HCT116 (cell line): ENCODE data around the gene SIL1. TPM values are rescaled to one million over a fixed set of nuclear protein-coding genes. Genes with fewer than 3 reads are reported as not detected.

Source experiments
- ATAC-seq: fragments of 200-7000 bp; cut with Tn5 transposase; 2 replicates; pipeline ENCODE4 v1.9.1; 2020; ENCODE audit warnings: mild to moderate bottlenecking, moderate library complexity
- BruUV-seq: library from RNA; stranded (reverse); fragments of 400-500 nt; replicated peaks from 2 replicates; lab custom pipeline; 2021; lab: Mats Ljungman, UMichigan
- CTCF ChIA-PET: fragments of 300-600 bp; sonication (Branson Sonifier 250); formaldehyde crosslinking; loops from one replicate; lab custom pipeline; 2021; ENCODE audit warnings: antibody characterized with exemption; lab: Charles Lee
- POLR2A ChIA-PET: fragments of 300-600, 350-600 bp; sonication (Branson Sonifier 250); formaldehyde crosslinking; loops from one replicate; lab custom pipeline; 2021; ENCODE audit warnings: antibody characterized with exemption; lab: Charles Lee
- RAD21 ChIA-PET, 2 experiments: fragments of 300-600 bp; sonication (Branson Sonifier 250); formaldehyde crosslinking; loops; one replicate each; lab custom pipeline; 2023; ENCODE audit warnings: low total read pairs in 2 of 2; ENCODE audit not compliant: uncharacterized antibody in 2 of 2, unreplicated experiment in 2 of 2, low non-redundant PET in 1 of 2; lab: Charles Lee
- DNase-seq: peaks from one replicate; pipeline ENCODE4 v3.0.0-alpha.2; 2010; ENCODE audit warnings: low read depth, low spot score
- H2AFZ ChIP-seq: fragments of 200-600 bp; shearing (Covaris generic), sonication (generic); 2 replicates; pipeline ENCODE4 v1.6.1; 2017; ENCODE audit warnings: low read depth, mixed run types, mixed read lengths, antibody characterized with exemption, low read length; ENCODE audit not compliant: poor library complexity, severe bottlenecking
- H3K27ac ChIP-seq: 2 replicates; pipeline ENCODE4 v1.5.1; 2012; ENCODE audit warnings: low read depth, low read length
- H3K27me3 ChIP-seq: fragments of 200-600 bp; sonication (generic); 2 replicates; pipeline ENCODE4 v1.6.1; 2016; ENCODE audit warnings: mixed run types, low read length, mixed read lengths; ENCODE audit not compliant: insufficient read depth
- H3K36me3 ChIP-seq, 2 experiments: fragments of 200-500 bp in 1 of 2; fragments of 200-600 bp in 1 of 2; sonication (Bioruptor generic) in 1 of 2; sonication (generic) in 1 of 2; 2 replicates each; pipeline versions ENCODE4 v1.5.1 to v1.6.1; 2014 to 2016; ENCODE audit warnings: low read length in 2 of 2, inconsistent platforms in 1 of 2, mixed read lengths in 1 of 2, mixed run types in 1 of 2; ENCODE audit not compliant: insufficient read depth in 2 of 2, control insufficient read depth in 1 of 2
- H3K4me1 ChIP-seq, 2 experiments: fragments of 200-600 bp in 1 of 2; sonication (generic) in 1 of 2; 2 replicates each; pipeline versions ENCODE4 v1.5.1 to v1.6.1; 2012 to 2017; ENCODE audit warnings: low read length in 2 of 2, inconsistent platforms in 1 of 2, mild to moderate bottlenecking in 1 of 2, mixed read lengths in 1 of 2, mixed run types in 1 of 2, moderate library complexity in 1 of 2; ENCODE audit not compliant: insufficient read depth in 2 of 2, control insufficient read depth in 1 of 2
- H3K4me2 ChIP-seq: fragments of 200-600 bp; sonication (generic); 2 replicates; pipeline ENCODE4 v1.6.1; 2017; ENCODE audit warnings: mixed run types, low read length, mixed read lengths
- H3K4me3 ChIP-seq, 2 experiments: fragments of 200-600 bp in 1 of 2; sonication (generic) in 1 of 2; replicated peaks in 1 of 2; 2 replicates each; pipeline ENCODE4 v1.5.1; 2011 to 2016; ENCODE audit warnings: low read length in 2 of 2, control low read depth in 1 of 2, low read depth in 1 of 2, mild to moderate bottlenecking in 1 of 2, mixed read lengths in 1 of 2, mixed run types in 1 of 2
- H3K79me2 ChIP-seq: fragments of 200-600 bp; sonication (generic); 2 replicates; pipeline ENCODE4 v1.6.1; 2017; ENCODE audit warnings: mild to moderate bottlenecking, mixed run types, low read length, moderate library complexity, mixed read lengths; ENCODE audit not compliant: insufficient read depth
- H3K9ac ChIP-seq: fragments of 200-600 bp; sonication (generic); 2 replicates; pipeline ENCODE4 v1.6.1; 2016; ENCODE audit warnings: low read length, mixed read lengths
- H3K9me2 ChIP-seq: fragments of 200-600 bp; sonication (generic), shearing (Covaris generic); 2 replicates; pipeline ENCODE4 v1.6.1; 2017; ENCODE audit warnings: mixed run types, mild to moderate bottlenecking, moderate library complexity; ENCODE audit not compliant: insufficient read depth
- H3K9me3 ChIP-seq, 2 experiments: fragments of 200-500 bp in 1 of 2; fragments of 200-600 bp in 1 of 2; sonication (Bioruptor generic) in 1 of 2; sonication (generic) in 1 of 2; 2 replicates each; pipeline ENCODE4 v1.6.1; 2014 to 2017; ENCODE audit warnings: low read length in 2 of 2, mixed read lengths in 2 of 2, inconsistent platforms in 1 of 2, low read depth in 1 of 2, mild to moderate bottlenecking in 1 of 2, mixed run types in 1 of 2, moderate library complexity in 1 of 2; ENCODE audit not compliant: control insufficient read depth in 1 of 2, insufficient read depth in 1 of 2
- H4K20me1 ChIP-seq: fragments of 200-600 bp; sonication (generic), shearing (Covaris generic); 2 replicates; pipeline ENCODE4 v1.6.1; 2017; ENCODE audit warnings: mixed run types, mild to moderate bottlenecking, moderate library complexity; ENCODE audit not compliant: insufficient read depth
- CBX3 ChIP-seq: IDR thresholded peaks from 2 replicates; pipeline ENCODE4 v1.6.1; 2012; ENCODE audit warnings: low read depth
- EGR1 ChIP-seq: IDR thresholded peaks from 2 replicates; pipeline ENCODE4 v1.6.1; 2012; ENCODE audit warnings: low read depth
- EZH2 ChIP-seq: fragments of 200-600 bp; sonication (generic); IDR thresholded peaks from 2 replicates; pipeline ENCODE4 v1.6.1; 2017; ENCODE audit warnings: antibody characterized with exemption, mixed run types
- POLR2A ChIP-seq: IDR thresholded peaks from 2 replicates; pipeline ENCODE4 v1.7.0; 2011; ENCODE audit warnings: borderline replicate concordance; ENCODE audit not compliant: insufficient read depth, insufficient read length; ENCODE audit errors: extremely low read depth
- SP1 ChIP-seq: IDR thresholded peaks from 2 replicates; pipeline ENCODE4 v1.6.1; 2012; ENCODE audit warnings: low read depth
- SRF ChIP-seq: IDR thresholded peaks from 2 replicates; pipeline ENCODE4 v1.6.1; 2012; ENCODE audit warnings: low read depth
- TCF7L2 ChIP-seq: IDR thresholded peaks from 2 replicates; pipeline ENCODE4 v1.7.0; 2011; ENCODE audit warnings: borderline replicate concordance, inconsistent platforms; ENCODE audit not compliant: insufficient read depth, insufficient read length; ENCODE audit errors: extremely low read depth
- intact Hi-C: fragments of 100-400 bp; cut with micrococcal nuclease; formaldehyde crosslinking; loops from 2 replicates; pipeline ENCODE4 v1.10.0; 2022
- total RNA-seq: library from RNA; stranded (reverse); gene quantifications from one replicate; pipeline ENCODE4 v1.2.1, GENCODE V29; 2021; ENCODE audit not compliant: unreplicated experiment
- TF ChIP-seq, protein P1 (sequence below): IDR thresholded peaks from 2 replicates; pipeline ENCODE4 v1.6.1; 2012; ENCODE audit warnings: low read depth
- TF ChIP-seq, protein P2 (sequence below), 3 experiments: fragments of 200-600 bp in 1 of 3; sonication (generic) in 1 of 3; IDR thresholded peaks in 2 of 3; conservative IDR thresholded peaks in 1 of 3; 2 replicates each; pipeline ENCODE4 v1.5.1; 2012 to 2017; ENCODE audit warnings: low read depth in 2 of 3, low read length in 2 of 3, antibody characterized with exemption in 1 of 3, borderline replicate concordance in 1 of 3, control low read depth in 1 of 3, mild to moderate bottlenecking in 1 of 3, mixed read lengths in 1 of 3, mixed run types in 1 of 3, moderate library complexity in 1 of 3; ENCODE audit not compliant: insufficient read depth in 1 of 3

The SIL1 gene
- total RNA-seq, 1 experiment from 2014 or later = 34.0 TPM

DNA sequence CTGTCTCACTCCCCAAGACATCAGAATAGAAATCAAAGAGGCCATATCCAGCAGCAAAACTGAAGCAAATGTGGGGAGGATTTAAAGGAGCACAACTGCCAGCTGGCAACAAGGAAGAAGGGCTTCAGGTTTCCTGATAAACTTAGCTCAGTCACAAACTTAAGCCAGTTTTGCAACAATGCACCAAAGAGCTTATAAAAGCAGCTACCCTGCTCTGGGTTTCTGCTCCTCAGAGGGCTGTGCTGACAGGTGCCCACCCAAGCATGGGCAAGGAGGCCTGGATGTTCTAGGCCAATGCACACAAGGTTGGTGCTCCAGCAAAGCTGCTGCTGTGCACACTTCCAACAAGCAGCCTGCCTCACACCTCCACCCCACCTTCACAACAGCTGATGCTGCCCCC, 132.9 kb downstream of the SIL1 start (continued):
- TF ChIP-seq SRF (no peak), POLR2A (no peak)

GRCh38 chr5:139064613-139065012, 133.6 kb downstream of the SIL1 start:
- Histone ChIP-seq H4K20me1 (no peaks in the 10 kb centered on the region), H3K4me2 (no peak overlapping the region), H3K79me2 (no peaks in the 10 kb centered on the region), H3K9ac (no peak overlapping the region), H3K27me3 (no peaks in the 10 kb centered on the region), H3K36me3 (no peaks in the 10 kb centered on the region), H3K9me3 (no peaks in the 10 kb centered on the region), H3K27ac (no peak overlapping the region), H3K4me3 (no peak overlapping the region)
- ChIA-PET POLR2A (no interaction called here), CTCF (no interaction called here)
- no TSS peak for BruUV-seq
- DNase-seq = no peak
- intact Hi-C loops = no loop called here
- peak; percentile 44; the same call in 1 of the 2 replicates for ATAC-seq
- TF ChIP-seq, protein P1, sequence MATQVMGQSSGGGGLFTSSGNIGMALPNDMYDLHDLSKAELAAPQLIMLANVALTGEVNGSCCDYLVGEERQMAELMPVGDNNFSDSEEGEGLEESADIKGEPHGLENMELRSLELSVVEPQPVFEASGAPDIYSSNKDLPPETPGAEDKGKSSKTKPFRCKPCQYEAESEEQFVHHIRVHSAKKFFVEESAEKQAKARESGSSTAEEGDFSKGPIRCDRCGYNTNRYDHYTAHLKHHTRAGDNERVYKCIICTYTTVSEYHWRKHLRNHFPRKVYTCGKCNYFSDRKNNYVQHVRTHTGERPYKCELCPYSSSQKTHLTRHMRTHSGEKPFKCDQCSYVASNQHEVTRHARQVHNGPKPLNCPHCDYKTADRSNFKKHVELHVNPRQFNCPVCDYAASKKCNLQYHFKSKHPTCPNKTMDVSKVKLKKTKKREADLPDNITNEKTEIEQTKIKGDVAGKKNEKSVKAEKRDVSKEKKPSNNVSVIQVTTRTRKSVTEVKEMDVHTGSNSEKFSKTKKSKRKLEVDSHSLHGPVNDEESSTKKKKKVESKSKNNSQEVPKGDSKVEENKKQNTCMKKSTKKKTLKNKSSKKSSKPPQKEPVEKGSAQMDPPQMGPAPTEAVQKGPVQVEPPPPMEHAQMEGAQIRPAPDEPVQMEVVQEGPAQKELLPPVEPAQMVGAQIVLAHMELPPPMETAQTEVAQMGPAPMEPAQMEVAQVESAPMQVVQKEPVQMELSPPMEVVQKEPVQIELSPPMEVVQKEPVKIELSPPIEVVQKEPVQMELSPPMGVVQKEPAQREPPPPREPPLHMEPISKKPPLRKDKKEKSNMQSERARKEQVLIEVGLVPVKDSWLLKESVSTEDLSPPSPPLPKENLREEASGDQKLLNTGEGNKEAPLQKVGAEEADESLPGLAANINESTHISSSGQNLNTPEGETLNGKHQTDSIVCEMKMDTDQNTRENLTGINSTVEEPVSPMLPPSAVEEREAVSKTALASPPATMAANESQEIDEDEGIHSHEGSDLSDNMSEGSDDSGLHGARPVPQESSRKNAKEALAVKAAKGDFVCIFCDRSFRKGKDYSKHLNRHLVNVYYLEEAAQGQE = no peak
- TF ChIP-seq, all 23 proteins: peak for 0
- H3K9me2 ChIP-seq = no peaks in the 10 kb centered on the region
- RAD21 ChIA-PET = no interaction called here
- peaks cover 11 to 29% of the 10 kb centered on the region in 2 experiments; a peak in 3 of 4 replicates for H3K4me1 ChIP-seq
- H2AFZ ChIP-seq = no peak overlapping the region

DNA sequence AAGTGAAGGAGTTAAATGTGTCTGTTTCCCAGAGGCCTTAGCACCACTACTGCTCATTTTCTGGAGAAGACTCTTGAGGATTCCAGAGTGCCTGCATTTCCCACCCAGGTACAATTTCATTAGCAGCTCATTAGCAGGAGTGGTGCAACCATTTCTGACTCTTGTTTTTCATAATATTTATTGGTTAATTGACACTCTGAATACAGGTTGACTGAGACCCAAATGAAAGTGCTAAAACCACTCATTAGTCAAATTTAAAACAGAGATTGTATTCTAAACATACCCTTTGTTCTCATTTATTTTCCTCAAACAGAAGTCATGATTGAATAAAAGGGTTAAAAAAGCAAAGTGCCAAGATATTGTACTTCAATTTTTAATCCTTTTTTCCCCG, 134.5 kb downstream of the SIL1 start:
- ATAC-seq (no peak), DNase-seq (no peak)
- ChIA-PET CTCF (no interaction called here), POLR2A (no interaction called here), RAD21 (no interaction called here)
- H3K9me3 ChIP-seq = no peaks in the 10 kb centered on the region
- no peak overlapping the region for H3K9ac ChIP-seq
- TF ChIP-seq SP1 (no peak), EZH2 (no peak), TCF7L2 (no peak), EGR1 (no peak), CBX3 (no peak)
- TF ChIP-seq, protein P2, sequence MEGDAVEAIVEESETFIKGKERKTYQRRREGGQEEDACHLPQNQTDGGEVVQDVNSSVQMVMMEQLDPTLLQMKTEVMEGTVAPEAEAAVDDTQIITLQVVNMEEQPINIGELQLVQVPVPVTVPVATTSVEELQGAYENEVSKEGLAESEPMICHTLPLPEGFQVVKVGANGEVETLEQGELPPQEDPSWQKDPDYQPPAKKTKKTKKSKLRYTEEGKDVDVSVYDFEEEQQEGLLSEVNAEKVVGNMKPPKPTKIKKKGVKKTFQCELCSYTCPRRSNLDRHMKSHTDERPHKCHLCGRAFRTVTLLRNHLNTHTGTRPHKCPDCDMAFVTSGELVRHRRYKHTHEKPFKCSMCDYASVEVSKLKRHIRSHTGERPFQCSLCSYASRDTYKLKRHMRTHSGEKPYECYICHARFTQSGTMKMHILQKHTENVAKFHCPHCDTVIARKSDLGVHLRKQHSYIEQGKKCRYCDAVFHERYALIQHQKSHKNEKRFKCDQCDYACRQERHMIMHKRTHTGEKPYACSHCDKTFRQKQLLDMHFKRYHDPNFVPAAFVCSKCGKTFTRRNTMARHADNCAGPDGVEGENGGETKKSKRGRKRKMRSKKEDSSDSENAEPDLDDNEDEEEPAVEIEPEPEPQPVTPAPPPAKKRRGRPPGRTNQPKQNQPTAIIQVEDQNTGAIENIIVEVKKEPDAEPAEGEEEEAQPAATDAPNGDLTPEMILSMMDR (IDR thresholded peaks at IDR 0.05 in 2 of 3, conservative IDR thresholded peaks at IDR 0.05 in 1 of 3; ENCODE audit: borderline replicate concordance in 1 of 3, insufficient read depth in 1 of 3, low read depth in 2 of 3, low read length in 2 of 3) = no peak
- no peaks in the 10 kb centered on the region for H3K79me2 ChIP-seq
- no peaks in the 10 kb centered on the region for H4K20me1 ChIP-seq
- H3K4me2 ChIP-seq = no peak overlapping the region
- BruUV-seq = no TSS peak
- H3K4me3 ChIP-seq = no peak overlapping the region
- intact Hi-C loops = no loop called here
- H3K27ac ChIP-seq = no peak overlapping the region
- H3K36me3 ChIP-seq = no peaks in the 10 kb centered on the region
- peaks cover 11 to 29% of the 10 kb centered on the region in 2 experiments; a peak in 3 of 4 replicates for H3K4me1 ChIP-seq
- no peaks in the 10 kb centered on the region for H3K27me3 ChIP-seq
- H2AFZ ChIP-seq = no peak overlapping the region
- H3K9me2 ChIP-seq = no peaks in the 10 kb centered on the region
